ENCODE measurements around the gene GDPD5. TPM values are rescaled to one million over a fixed set of nuclear protein-coding genes. Genes with fewer than 3 reads are reported as not detected.

Gene GDPD5
- total RNA-seq, 4 donors from 2014 or later = 5.1 to 9.3 (median 8.4) TPM

DNA sequence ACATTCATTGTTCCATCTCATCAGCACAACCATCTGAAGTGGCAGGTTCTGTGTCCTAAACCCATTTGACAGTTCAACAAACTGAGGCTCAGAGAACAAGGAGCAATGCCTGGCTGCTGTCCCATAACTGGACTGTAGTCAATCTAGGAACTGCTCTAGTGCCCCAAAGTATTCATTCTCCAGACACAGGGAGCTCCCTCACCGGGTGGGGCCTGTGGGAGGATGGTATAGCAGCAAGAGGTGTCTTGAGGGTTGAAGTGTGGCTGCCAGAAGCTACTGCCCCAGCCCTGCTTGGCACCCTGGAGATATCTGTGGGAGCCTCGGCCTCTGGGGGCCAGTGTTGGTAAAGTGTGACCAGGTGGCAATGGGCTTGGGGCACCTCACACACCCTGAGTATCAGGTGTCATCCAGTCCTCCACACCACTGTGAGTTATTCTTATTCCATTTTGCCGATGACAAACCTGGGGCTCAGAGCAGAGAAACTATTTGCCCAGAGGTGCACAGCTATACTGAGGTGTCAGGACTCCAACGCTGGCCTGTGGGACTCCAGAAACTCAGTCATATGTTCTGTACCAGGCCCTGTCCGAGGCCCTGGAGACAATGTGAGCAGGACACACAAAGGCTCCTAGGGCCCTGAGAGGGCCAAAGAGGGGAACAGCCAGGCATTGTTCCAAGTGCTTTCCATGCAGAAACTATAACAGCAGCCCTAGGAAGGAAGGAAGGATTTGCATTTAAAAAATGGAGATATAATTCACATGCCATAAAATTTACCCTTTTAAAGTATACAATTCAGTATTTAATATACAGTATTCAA, 46.8 kb downstream of the GDPD5 start:
- Histone ChIP-seq H3K27me3 (no peaks in the 10 kb centered on the region), H3K9me3 (no peaks in the 10 kb centered on the region), H3K36me3 (no peaks in the 10 kb centered on the region), H3K4me3 (no peak overlapping the region), H3K27ac (replicated peaks in 1 of 4) (no peak overlapping the region), H3K4me1 (peaks cover 17 to 35% (median 28%) of the 10 kb centered on the region in 4 donors)
- intact Hi-C loops (cut with DNase I) = no loop called here
- no peak for DNase-seq (ENCODE audit: extremely low spot score)
- TF ChIP-seq POLR2AphosphoS5 (IDR thresholded peaks at IDR 0.05) (no peak), POLR2A (IDR thresholded peaks at IDR 0.05; ENCODE audit: low read depth) (no peak)
- 81% methylated on average over 5 of the region's 5 CpGs for WGBS

- no peaks in the 10 kb centered on the region for H3K36me3 ChIP-seq
- H3K27ac ChIP-seq (replicated peaks in 1 of 4) = no peak overlapping the region
- no peaks in the 10 kb centered on the region for H3K27me3 ChIP-seq
- 92% methylated on average over 12 of the region's 12 CpGs for WGBS
- no peaks in the 10 kb centered on the region for H3K9me3 ChIP-seq
- TF ChIP-seq EP300 (IDR thresholded peaks at IDR 0.05) = no peak
- no peak for TF ChIP-seq CTCF (IDR thresholded peaks at IDR 0.05)
- no peak for TF ChIP-seq POLR2A (IDR thresholded peaks at IDR 0.05; ENCODE audit: low read depth)
- TF ChIP-seq POLR2AphosphoS5 (IDR thresholded peaks at IDR 0.05) = no peak
- DNase-seq (ENCODE audit: extremely low spot score) = no peak
- peaks cover 17 to 33% (median 28%) of the 10 kb centered on the region in 4 donors for H3K4me1 ChIP-seq
- H3K4me3 ChIP-seq = no peak overlapping the region
- intact Hi-C loops (cut with DNase I) = no loop called here
These were observed 48.2 kb downstream of the GDPD5 start for GRCh38 chr11:75477614-75477935.

DNA sequence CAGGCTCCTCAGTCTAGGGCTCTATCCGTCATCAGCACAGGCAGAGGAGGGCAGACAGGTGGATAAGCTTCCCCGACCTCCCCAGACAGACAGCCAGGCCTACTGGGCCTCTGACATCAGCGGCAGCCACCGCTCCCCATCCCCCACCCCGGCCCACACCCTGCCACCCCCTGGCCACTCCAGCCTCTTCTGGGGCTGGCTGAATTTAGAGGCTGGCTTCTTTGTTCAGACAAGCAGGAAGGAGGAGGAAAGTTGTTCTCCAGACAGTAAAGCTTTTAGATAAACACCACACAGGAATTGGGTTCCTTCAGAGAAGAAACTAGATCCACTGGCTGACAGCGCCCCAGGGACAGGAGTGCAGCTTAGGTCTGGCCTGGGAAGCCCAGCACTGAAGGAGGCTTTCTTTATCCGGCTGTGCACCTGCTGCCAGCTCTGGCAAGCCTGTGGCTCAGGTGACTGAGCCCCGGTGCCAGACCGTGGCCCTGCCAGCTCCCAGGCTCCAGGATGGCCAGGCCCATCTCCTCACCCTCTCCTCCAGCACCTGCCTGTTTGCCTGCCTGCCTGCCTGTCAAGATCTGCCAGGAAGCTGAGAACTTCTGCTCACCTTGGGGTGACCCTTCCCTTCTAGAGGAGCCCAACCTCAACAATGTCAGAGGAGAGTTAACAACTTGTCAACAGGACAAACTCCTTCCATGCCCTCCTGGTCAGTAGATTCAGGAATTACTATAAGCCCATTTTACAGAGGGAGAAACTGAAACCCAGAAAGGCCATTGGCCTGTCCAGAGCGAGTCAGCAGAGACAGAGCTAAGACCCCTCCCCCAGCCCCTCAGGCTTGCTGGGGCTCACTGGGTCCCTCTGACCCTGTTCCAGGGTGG, 48.8 kb downstream of the GDPD5 start:
- H3K4me1 ChIP-seq = peaks cover 17 to 33% (median 28%) of the 10 kb centered on the region in 4 donors
- intact Hi-C loops (cut with DNase I) = no loop called here
- H3K4me3 ChIP-seq = no peak overlapping the region
- DNase-seq (ENCODE audit: extremely low spot score) = no peak
- no peaks in the 10 kb centered on the region for H3K9me3 ChIP-seq
- no peaks in the 10 kb centered on the region for H3K36me3 ChIP-seq
- no peak for TF ChIP-seq POLR2A (IDR thresholded peaks at IDR 0.05; ENCODE audit: low read depth)
- TF ChIP-seq EP300 (IDR thresholded peaks at IDR 0.05) = no peak
- H3K27ac ChIP-seq (replicated peaks in 1 of 4) = peak overlapping the region in 2 of 4 donors; percentile 45 to 47
- no peaks in the 10 kb centered on the region for H3K27me3 ChIP-seq
- 71% methylated on average over 10 of the region's 10 CpGs for WGBS

DNA sequence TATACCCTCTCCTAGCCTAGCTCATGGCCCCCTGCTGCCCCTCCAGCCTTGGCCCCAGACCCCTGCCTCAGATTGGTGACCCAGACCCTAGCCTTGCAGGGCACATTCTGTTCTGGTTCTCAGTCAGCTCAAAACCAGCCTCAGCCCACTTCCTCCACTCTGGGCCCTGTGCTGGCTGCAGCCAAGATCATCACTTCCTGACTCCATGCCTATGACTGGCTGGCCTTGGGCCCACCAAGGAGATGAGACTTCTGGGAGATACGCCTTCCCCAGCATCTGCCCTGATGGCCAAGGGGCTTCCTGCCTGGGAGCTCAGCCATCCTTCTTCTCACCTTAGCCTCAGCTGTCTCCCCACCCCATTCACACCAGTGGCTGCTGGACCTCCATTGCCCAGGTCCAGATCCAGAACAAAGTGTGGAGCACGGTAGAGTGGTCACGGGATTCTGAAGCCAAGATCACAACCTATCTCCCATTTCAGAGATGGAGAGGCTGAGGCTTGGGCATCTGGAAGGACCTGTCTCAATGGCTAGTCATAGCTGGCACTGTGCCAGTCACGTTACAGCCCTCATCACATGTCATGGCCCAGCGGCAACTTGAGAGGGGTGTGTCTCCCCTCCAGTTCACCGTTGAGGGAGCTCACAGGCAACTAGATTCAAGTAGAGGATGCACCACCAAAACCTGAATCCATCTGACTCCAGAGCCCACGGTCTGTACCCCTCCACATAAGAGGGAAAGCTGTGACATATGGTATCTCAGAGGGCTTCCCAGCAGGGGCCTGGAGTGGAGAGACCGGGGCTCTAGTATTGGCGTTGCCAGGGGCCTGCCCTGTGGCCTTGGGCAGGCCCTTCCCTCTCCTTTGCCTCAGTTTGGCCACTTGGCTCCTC, 49.7 kb downstream of the GDPD5 start:
- peak overlapping the region in 1 of 4 donors; percentile 0 for H3K4me3 ChIP-seq

More for the DNA sequence above, 49.7 kb downstream of the GDPD5 start:
- no peaks in the 10 kb centered on the region for H3K9me3 ChIP-seq
- 71% methylated on average over 8 of the region's 9 CpGs for WGBS
- H3K4me1 ChIP-seq = peaks cover 17 to 33% (median 28%) of the 10 kb centered on the region in 4 donors
- TF ChIP-seq POLR2A (IDR thresholded peaks at IDR 0.05; ENCODE audit: low read depth) (no peak), CTCF (IDR thresholded peaks at IDR 0.05) (no peak), POLR2AphosphoS5 (IDR thresholded peaks at IDR 0.05) (no peak), EP300 (IDR thresholded peaks at IDR 0.05) (no peak)
- no peaks in the 10 kb centered on the region for H3K27me3 ChIP-seq
- intact Hi-C loops (cut with DNase I) = no loop called here
- DNase-seq (ENCODE audit: extremely low spot score) = no peak
- no peaks in the 10 kb centered on the region for H3K36me3 ChIP-seq
- H3K27ac ChIP-seq (replicated peaks in 1 of 4) = peak overlapping the region; percentile 45 to 60 (median 49)
